IMR-90 (cell line): ENCODE measurements around the gene PRDM10.

Experiments
- BHLHE40 ChIP-seq: fragments of 150-350 bp; IDR thresholded peaks from 2 replicates; pipeline ENCODE4 v1.6.1; 2016; ENCODE audit warnings: mild to moderate bottlenecking, low read depth, low read length
- CEBPB ChIP-seq: IDR thresholded peaks from 2 replicates; pipeline ENCODE4 v1.6.1; 2012; ENCODE audit warnings: low read depth, low read length, improper control_type of control experiment
- CHD1 ChIP-seq: IDR thresholded peaks from 2 replicates; pipeline ENCODE4 v1.6.1; 2012; ENCODE audit warnings: low read depth, low read length, improper control_type of control experiment
- CTCF ChIP-seq: conservative IDR thresholded peaks from 2 replicates; pipeline ENCODE4 v1.5.1; 2012; ENCODE audit warnings: mild to moderate bottlenecking, low read depth, low read length, improper control_type of control experiment
- MAFK ChIP-seq: IDR thresholded peaks from 2 replicates; pipeline ENCODE4 v1.6.1; 2012; ENCODE audit warnings: low read depth, low read length, improper control_type of control experiment
- MAZ ChIP-seq: IDR thresholded peaks from 2 replicates; pipeline ENCODE4 v1.6.1; 2012; ENCODE audit warnings: low read depth, mild to moderate bottlenecking, low read length, improper control_type of control experiment, moderate library complexity, borderline replicate concordance
- MXI1 ChIP-seq: IDR thresholded peaks from 2 replicates; pipeline ENCODE4 v1.6.1; 2012; ENCODE audit warnings: low read depth, mild to moderate bottlenecking, low read length, moderate library complexity, borderline replicate concordance
- NFE2L2 ChIP-seq: fragments of 150-350 bp; IDR thresholded peaks from 2 replicates; pipeline ENCODE4 v1.6.1; 2016; ENCODE audit warnings: low read depth, mild to moderate bottlenecking, low read length
- POLR2A ChIP-seq: IDR thresholded peaks from 2 replicates; pipeline ENCODE4 v1.6.1; 2012; ENCODE audit warnings: mild to moderate bottlenecking, low read depth, low read length
- RAD21 ChIP-seq: IDR thresholded peaks from 2 replicates; pipeline ENCODE4 v1.6.1; 2012; ENCODE audit warnings: low read length, improper control_type of control experiment
- RCOR1 ChIP-seq: IDR thresholded peaks from 2 replicates; pipeline ENCODE4 v1.6.1; 2012; ENCODE audit warnings: mild to moderate bottlenecking, low read length, improper control_type of control experiment; ENCODE audit not compliant: insufficient replicate concordance
- RFX5 ChIP-seq: IDR thresholded peaks from 2 replicates; pipeline ENCODE4 v1.8.0; 2012; ENCODE audit warnings: low read depth, mild to moderate bottlenecking, low read length, moderate library complexity
- SMC3 ChIP-seq: fragments of 150-350 bp; IDR thresholded peaks from 2 replicates; pipeline ENCODE4 v1.6.1; 2016; ENCODE audit warnings: low read depth, mild to moderate bottlenecking, antibody characterized with exemption, low read length, moderate library complexity
- USF2 ChIP-seq: fragments of 150-350 bp; IDR thresholded peaks from 2 replicates; pipeline ENCODE4 v1.6.1; 2017; ENCODE audit warnings: mild to moderate bottlenecking, antibody characterized with exemption, low read length, low read depth

DNA sequence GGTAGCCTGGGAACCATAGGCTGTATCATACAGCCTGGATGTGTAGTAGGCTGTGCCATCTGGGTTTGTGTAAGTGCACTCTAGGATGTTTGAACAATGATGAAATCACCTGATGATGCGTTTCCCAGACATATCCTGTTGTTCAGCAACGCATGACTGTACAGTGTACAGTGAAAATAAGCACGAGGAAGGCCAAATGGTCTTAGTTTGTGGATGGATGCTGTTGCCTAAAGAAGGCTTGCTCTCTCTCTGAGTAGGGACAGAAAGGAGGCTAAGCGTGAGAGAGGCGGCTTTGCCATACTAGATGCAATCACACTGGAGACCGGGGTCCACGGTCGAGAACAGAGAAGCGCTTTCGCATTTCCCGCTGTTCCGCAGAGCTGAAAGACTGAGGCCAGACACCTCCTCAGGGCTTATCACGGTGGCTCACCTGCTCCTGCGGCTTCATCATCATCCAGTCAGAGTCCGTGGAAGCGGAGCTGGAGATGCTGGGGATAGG is 39.5 kb upstream of the PRDM10 start:
- no peak for TF ChIP-seq RAD21
- TF ChIP-seq CTCF: no peak
- TF ChIP-seq MXI1: no peak
- TF ChIP-seq POLR2A: no peak
- TF ChIP-seq MAFK: peak; percentile 31; the same call in 1 of the 2 replicates
- peak; percentile 71 for TF ChIP-seq BHLHE40
- TF ChIP-seq NFE2L2: 0 out of 2 replicates have a peak, but pooled peaks have one; percentile 3
- TF ChIP-seq MAZ: no peak
- TF ChIP-seq SMC3: no peak
- TF ChIP-seq CEBPB: peak; percentile 96
- no peak for TF ChIP-seq RCOR1
- peak; percentile 46; the same call in 1 of the 2 replicates for TF ChIP-seq RFX5
- TF ChIP-seq CHD1: no peak
- TF ChIP-seq USF2: no peak
